Erythroblast (primary cell): Measurements from ENCODE around the gene FLOT2.

Source experiments
- GATA1 ChIP-seq: IDR thresholded peaks from 2 replicates; pipeline ENCODE4 v1.6.1; 2011; ENCODE audit warnings: low read depth, mild to moderate bottlenecking, control low read depth, low read length, moderate library complexity
- POLR2A ChIP-seq: IDR thresholded peaks from 2 replicates; pipeline ENCODE4 v1.6.1; 2011; ENCODE audit warnings: mild to moderate bottlenecking, low read length

DNA sequence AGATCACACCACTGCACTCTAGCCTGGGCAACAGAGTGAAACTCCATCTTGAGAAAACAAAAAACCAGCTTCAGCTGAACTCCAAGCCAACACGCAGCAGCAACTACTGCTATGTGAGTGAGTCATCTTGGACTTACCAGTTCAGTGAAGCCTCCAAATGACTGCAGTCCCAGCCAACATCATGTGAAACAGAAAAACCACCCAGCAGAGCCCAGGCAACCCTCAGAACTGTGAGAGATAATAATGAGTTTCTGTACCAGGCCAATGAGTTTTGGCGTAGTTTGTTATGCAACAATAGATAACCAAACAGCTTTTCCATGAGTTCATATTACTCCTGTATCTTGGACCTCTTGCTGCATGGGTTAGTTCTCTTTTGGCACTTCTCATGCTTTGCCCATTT is 30.5 kb upstream of the FLOT2 start:
- TF ChIP-seq POLR2A, result no peak
- no peak for TF ChIP-seq GATA1
